ENCODE results near the gene DDX49. TPM values are rescaled to one million over a fixed set of nuclear protein-coding genes. Genes with fewer than 3 reads are reported as not detected.

Gene DDX49
- total RNA-seq, 1 donor from 2014 or later, result 48.6 TPM

DNA sequence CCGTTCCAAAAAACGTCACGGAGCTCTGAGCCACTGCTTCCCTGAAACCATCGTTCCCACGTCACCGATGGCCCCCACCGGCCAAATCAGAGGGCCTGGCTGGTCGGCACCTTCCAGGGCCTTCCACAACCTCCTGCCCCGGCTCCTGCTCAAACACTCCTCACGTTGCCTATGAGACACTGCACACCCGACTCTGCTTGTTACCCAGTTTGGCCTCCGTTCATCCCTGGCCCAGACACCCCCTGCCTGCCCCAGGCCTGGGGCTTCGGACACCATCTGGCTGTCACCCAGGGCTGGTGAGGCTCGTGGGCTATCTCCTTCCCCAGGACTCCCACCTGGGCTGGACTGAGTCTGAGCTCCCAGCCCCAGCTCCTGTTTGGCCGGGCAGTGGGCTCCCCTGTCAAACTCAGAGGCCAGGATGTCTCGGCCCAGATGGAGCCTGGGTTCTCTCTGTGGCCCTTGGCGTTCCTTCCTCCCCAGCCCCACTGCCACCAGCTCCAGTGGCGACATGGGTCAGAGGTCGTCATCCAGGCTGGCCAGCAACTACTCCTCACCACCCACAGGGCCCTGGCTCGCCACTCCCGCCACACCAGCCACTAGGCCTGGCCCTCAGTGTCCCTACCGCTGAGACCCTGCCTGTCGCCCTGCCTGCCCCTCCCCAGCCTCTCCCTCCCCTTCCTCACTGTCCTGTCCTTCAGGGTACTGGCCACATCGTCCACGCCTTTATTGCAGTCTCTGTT is 41.3 kb upstream of the DDX49 start:
- no peak for DNase-seq (ENCODE audit: low read depth)
- TF ChIP-seq, protein P1, sequence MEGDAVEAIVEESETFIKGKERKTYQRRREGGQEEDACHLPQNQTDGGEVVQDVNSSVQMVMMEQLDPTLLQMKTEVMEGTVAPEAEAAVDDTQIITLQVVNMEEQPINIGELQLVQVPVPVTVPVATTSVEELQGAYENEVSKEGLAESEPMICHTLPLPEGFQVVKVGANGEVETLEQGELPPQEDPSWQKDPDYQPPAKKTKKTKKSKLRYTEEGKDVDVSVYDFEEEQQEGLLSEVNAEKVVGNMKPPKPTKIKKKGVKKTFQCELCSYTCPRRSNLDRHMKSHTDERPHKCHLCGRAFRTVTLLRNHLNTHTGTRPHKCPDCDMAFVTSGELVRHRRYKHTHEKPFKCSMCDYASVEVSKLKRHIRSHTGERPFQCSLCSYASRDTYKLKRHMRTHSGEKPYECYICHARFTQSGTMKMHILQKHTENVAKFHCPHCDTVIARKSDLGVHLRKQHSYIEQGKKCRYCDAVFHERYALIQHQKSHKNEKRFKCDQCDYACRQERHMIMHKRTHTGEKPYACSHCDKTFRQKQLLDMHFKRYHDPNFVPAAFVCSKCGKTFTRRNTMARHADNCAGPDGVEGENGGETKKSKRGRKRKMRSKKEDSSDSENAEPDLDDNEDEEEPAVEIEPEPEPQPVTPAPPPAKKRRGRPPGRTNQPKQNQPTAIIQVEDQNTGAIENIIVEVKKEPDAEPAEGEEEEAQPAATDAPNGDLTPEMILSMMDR (conservative IDR thresholded peaks at IDR 0.05; ENCODE audit: low read depth, low read length), result no peak
- H3K4me3 ChIP-seq (ENCODE audit: low read depth, low read length), result no peak overlapping the region

DNA sequence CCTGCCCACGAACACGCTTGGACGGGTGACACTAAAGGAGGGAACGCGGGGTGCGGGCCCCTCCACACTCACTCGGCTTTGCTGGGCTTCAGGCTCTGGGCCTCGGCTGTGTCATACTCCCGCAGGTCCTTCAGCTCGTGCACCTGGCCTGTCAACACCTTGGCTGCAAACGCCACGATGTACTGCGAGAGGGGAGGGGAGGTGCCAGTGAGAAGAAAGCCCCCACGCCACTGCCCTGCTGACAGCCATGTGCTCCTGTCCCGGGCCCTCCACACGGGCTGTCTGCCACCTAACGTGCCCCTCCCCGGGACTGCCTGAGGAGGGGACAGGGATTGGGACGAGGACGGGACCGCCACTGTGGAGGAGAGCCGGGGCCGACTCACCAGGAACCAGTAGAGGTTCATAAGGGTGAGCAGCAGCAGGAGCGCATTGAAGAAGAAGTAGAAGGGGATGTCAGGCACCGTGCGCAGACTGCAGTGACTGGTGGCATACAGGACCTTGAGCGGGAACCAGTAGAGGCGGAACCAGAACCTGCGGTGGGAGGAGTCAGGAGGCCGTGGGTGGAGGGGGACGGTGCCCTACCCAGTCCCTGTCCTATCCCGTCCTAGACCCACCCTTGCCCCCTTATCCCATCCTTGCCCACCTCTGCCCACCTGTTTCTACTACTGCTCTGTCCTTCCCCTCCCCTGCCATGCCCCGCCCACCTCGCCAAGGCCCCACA is 40.5 kb upstream of the DDX49 start:
- no peak for DNase-seq (ENCODE audit: low read depth)
- TF ChIP-seq, protein P1 (conservative IDR thresholded peaks at IDR 0.05; ENCODE audit: low read depth, low read length), result no peak
- H3K4me3 ChIP-seq (ENCODE audit: low read depth, low read length), result no peak overlapping the region

DNA sequence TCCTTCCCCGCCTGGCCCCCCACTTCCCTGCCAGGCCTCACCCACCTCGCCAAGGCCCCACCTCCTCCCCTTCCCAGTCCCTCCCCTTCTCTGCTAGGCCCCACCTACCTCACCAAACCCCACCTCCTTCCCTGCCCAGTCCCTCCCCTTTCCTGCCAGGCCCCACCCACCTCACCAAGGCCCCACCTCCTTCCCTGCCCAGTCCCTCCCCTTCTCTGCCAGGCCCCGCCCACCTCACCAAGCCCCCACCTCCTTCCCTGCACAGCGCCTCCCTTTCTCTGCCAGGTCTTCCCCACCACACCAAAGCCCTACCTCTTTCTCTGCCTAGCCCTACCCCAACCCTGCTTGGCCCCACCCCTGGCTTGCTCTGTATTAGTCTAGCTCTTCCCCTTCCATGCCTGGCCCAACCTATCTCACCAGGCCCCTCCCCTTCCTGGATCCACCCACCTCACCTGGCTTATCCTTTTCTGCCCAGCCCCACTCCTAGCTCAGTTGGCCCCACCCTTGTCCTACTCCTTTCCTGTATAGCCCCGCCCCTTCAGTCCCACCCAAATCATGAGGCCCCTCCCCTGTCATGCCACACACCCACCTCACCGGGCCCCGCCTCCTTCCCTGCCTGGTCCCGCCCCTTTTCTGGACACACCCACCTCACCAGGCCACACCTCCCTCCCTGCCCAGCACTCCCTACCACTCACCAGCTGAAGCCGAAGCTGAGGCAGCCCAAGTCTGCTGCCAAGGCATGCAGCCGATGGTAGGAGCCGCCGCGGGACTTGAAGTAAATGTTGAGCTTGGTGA is 39.7 kb upstream of the DDX49 start:
- TF ChIP-seq, protein P1 (conservative IDR thresholded peaks at IDR 0.05; ENCODE audit: low read depth, low read length), result no peak
- no peak overlapping the region for H3K4me3 ChIP-seq (ENCODE audit: low read depth, low read length)
- no peak for DNase-seq (ENCODE audit: low read depth)

DNA sequence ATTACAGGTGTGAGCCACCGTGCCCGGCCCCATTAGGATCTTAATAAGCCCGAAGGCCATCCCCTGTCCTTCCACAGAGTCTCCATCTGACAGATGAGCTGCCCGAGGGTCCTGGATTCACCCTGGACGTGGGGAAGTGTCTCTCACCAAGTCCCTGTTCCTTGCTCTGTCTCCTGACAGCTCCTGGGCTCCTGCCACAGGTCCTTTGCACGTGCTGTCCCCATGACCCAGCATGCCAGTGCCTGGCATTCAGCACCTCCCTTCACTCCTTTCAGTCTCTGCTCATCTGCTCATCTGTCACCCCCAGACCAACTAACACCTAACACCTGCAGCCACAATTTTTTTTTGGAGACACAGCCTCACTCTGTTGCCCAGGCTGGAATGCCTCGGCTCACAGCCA is 38.0 kb upstream of the DDX49 start:
- TF ChIP-seq, protein P1 (conservative IDR thresholded peaks at IDR 0.05; ENCODE audit: low read depth, low read length), result no peak
- H3K4me3 ChIP-seq (ENCODE audit: low read depth, low read length), result no peak overlapping the region
- DNase-seq (ENCODE audit: low read depth), result no peak

DNA sequence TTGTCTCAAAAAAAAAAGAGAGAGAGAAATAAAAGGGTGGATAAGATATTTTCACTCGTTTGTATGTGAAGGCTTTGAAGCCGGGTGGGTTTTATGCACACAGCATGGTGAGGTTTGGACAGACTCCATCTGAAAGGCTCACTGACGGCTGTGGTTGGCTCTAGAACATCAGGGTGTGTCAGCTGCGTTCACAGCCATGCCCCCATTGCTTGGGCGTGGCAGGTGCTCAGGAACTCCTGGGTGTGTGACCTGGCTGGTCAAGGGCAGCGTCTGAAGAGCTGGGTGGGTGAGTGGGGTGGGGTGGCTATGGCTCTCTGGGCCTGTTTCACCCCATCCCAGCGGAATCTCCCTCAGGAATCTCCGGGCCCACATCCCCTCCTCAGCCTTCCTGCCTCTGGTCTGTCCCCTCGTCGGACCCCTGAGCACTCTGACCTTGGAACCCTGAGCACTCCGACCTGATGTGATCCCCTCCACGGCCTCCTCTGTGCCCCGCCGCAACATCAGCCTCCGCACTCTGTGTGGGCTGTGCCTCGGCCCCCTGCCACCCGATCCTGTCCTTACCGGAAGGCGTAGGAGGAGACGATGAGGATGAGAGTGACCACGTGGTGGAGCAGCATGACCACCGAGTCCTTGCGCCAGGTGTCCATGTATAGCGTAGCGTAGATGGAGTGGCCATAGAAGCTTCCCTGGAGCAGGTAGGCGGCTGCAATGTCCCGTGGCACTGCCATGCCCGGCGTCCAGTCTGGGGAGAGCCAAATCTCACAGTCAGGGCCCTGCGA is 35.8 kb upstream of the DDX49 start:
- no peak overlapping the region for H3K4me3 ChIP-seq (ENCODE audit: low read depth, low read length)
- TF ChIP-seq, protein P1 (conservative IDR thresholded peaks at IDR 0.05; ENCODE audit: low read depth, low read length), result no peak
- no peak for DNase-seq (ENCODE audit: low read depth)

DNA sequence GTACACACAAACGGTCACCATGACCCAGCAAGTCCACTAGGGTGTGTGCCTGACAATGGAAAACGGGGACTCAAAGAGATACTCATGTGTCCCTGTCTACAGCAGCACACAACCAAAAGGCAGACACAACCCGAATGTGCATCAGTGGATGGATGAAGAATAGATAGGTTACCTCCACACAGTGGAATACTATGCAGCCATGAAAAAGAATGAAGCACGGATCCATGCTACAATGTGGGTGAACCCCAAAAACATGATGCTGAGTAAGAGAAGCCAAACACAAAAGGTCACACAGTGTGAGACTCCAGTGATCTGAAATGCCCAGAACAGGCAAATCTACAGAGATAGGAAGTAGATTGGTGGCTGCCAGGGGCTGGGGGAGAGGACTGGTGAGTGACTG is 32.5 kb upstream of the DDX49 start:
- TF ChIP-seq, protein P1 (conservative IDR thresholded peaks at IDR 0.05; ENCODE audit: low read depth, low read length), result no peak
- H3K4me3 ChIP-seq (ENCODE audit: low read depth, low read length), result no peak overlapping the region
- DNase-seq (ENCODE audit: low read depth), result no peak

Data from epithelial cell of proximal tubule (primary cell).